H7 (cell line): ENCODE data around the gene KRTAP15-1. TPM values are rescaled to one million over a fixed set of nuclear protein-coding genes. Genes with fewer than 3 reads are reported as not detected.

Experiments used
- DNase-seq: peaks from one replicate; pipeline ENCODE4 v3.0.0; 2012
- H3K27me3 ChIP-seq: 2 replicates; pipeline ENCODE4 v1.6.0; 2011; ENCODE audit warnings: mild to moderate bottlenecking, low read length; ENCODE audit not compliant: control insufficient read depth, insufficient read depth
- H3K36me3 ChIP-seq: replicated peaks from 2 replicates; pipeline ENCODE4 v1.5.1; 2011; ENCODE audit warnings: low read length; ENCODE audit not compliant: control insufficient read depth, insufficient read depth
- H3K4me3 ChIP-seq: 2 replicates; pipeline ENCODE4 v1.5.1; 2011; ENCODE audit warnings: low read depth, mild to moderate bottlenecking, control low read depth, low read length, moderate library complexity; ENCODE audit not compliant: insufficient read depth
- total RNA-seq: library from RNA; depleted of rRNA; stranded (reverse); fragments of >200 nt; shearing (Covaris generic); gene quantifications from 2 replicates; pipeline ENCODE4 v1.2.3, GENCODE V29; 2014; rRNA removed

KRTAP15-1 gene
- total RNA-seq, 1 experiment from 2014 or later, result not detected

GRCh38 chr21:30463713-30464112 is 23.6 kb downstream of the KRTAP15-1 start:
- DNase-seq, result peak; percentile 23
- no peaks in the 10 kb centered on the region for H3K27me3 ChIP-seq
- H3K36me3 ChIP-seq, result no peaks in the 10 kb centered on the region
- no peak overlapping the region for H3K4me3 ChIP-seq

GRCh38 chr21:30468900-30469714 is 29.0 kb downstream of the KRTAP15-1 start:
- Histone ChIP-seq H3K4me3 (no peak overlapping the region), H3K27me3 (no peaks in the 10 kb centered on the region), H3K36me3 (no peaks in the 10 kb centered on the region)
- DNase-seq, result no peak

GRCh38 chr21:30478004-30478403 is 37.9 kb downstream of the KRTAP15-1 start:
- H3K36me3 ChIP-seq, result no peaks in the 10 kb centered on the region
- no peak overlapping the region for H3K4me3 ChIP-seq
- DNase-seq, result no peak
- H3K27me3 ChIP-seq, result no peaks in the 10 kb centered on the region

- DNase-seq, result no peak
- Histone ChIP-seq H3K27me3 (no peaks in the 10 kb centered on the region), H3K4me3 (no peak overlapping the region), H3K36me3 (no peaks in the 10 kb centered on the region)
These were observed 39.2 kb downstream of the KRTAP15-1 start for GRCh38 chr21:30479259-30479658.

- Histone ChIP-seq H3K4me3 (no peak within 1 kb of the TSS), H3K36me3 (no peaks in the 10 kb centered on the region), H3K27me3 (no peaks in the 10 kb centered on the region)
- no peak for DNase-seq
These were observed 40.1 kb downstream of the KRTAP15-1 start, which contains the start of gene KRTAP19-1 for GRCh38 chr21:30480145-30480544. Gene KRTAP19-1, minus strand, starts transcription at chr21:30480367. Its CDS starts 50 bp downstream, at chr21:30480317.

GRCh38 chr21:30482130-30482529 is 42.1 kb downstream of the KRTAP15-1 start:
- Histone ChIP-seq H3K27me3 (no peaks in the 10 kb centered on the region), H3K36me3 (no peaks in the 10 kb centered on the region), H3K4me3 (no peak overlapping the region)
- no peak for DNase-seq

GRCh38 chr21:30486180-30486579 is 46.1 kb downstream of the KRTAP15-1 start:
- Histone ChIP-seq H3K36me3 (no peaks in the 10 kb centered on the region), H3K27me3 (no peaks in the 10 kb centered on the region), H3K4me3 (no peak overlapping the region)
- no peak for DNase-seq

GRCh38 chr21:30487336-30487735 is 47.3 kb downstream of the KRTAP15-1 start, which contains the start of gene KRTAP19-2:
Gene KRTAP19-2, minus strand, starts transcription at chr21:30487436. Its CDS starts 88 bp downstream, at chr21:30487348.
- Histone ChIP-seq H3K27me3 (no peaks in the 10 kb centered on the region), H3K36me3 (no peaks in the 10 kb centered on the region), H3K4me3 (no peak within 1 kb of the TSS)
- DNase-seq, result no peak

Other genes with a start within 250 kb of the KRTAP15-1 start
- gene CLDN8, start 224.2 kb upstream of the KRTAP15-1 start, total RNA-seq, result not detected in 2 replicates
- gene KRTAP24-1, start 157.3 kb upstream of the KRTAP15-1 start, total RNA-seq, result not detected in 2 replicates
- not detected in 2 replicates for gene KRTAP25-1, start 150.8 kb upstream of the KRTAP15-1 start, total RNA-seq
- not detected in 2 replicates for gene KRTAP26-1, start 120.0 kb upstream of the KRTAP15-1 start, total RNA-seq
- gene KRTAP27-1, start 102.6 kb upstream of the KRTAP15-1 start, total RNA-seq, result not detected in 2 replicates
- not detected in 2 replicates for gene KRTAP23-1, start 91.7 kb upstream of the KRTAP15-1 start, total RNA-seq
- gene KRTAP13-2, start 68.0 kb upstream of the KRTAP15-1 start, total RNA-seq, result not detected in 2 replicates
- not detected in 2 replicates for gene KRTAP13-1, start 44.2 kb upstream of the KRTAP15-1 start, total RNA-seq
- gene KRTAP13-3, start 14.3 kb upstream of the KRTAP15-1 start, total RNA-seq, result not detected in 2 replicates
- not detected in 2 replicates for gene KRTAP13-4, start 10.1 kb upstream of the KRTAP15-1 start, total RNA-seq
- gene KRTAP19-1, start 40.1 kb downstream of the KRTAP15-1 start, total RNA-seq, result not detected in 2 replicates
- gene KRTAP19-2, start 47.2 kb downstream of the KRTAP15-1 start, total RNA-seq, result not detected in 2 replicates
- gene KRTAP19-3, start 51.7 kb downstream of the KRTAP15-1 start, total RNA-seq, result not detected in 2 replicates
- not detected in 2 replicates for gene KRTAP19-4, start 56.9 kb downstream of the KRTAP15-1 start, total RNA-seq
- not detected in 2 replicates for gene KRTAP19-5, start 61.9 kb downstream of the KRTAP15-1 start, total RNA-seq
- not detected in 2 replicates for gene KRTAP19-6, start 101.6 kb downstream of the KRTAP15-1 start, total RNA-seq
- not detected in 2 replicates for gene KRTAP19-7, start 121.0 kb downstream of the KRTAP15-1 start, total RNA-seq
- gene KRTAP22-2, start 150.1 kb downstream of the KRTAP15-1 start, total RNA-seq, result not detected in 2 replicates
- not detected in 2 replicates for gene KRTAP6-3, start 152.2 kb downstream of the KRTAP15-1 start, total RNA-seq
- not detected in 2 replicates for gene KRTAP6-2, start 158.6 kb downstream of the KRTAP15-1 start, total RNA-seq
- not detected in 2 replicates for gene KRTAP22-1, start 160.8 kb downstream of the KRTAP15-1 start, total RNA-seq
- not detected in 2 replicates for gene KRTAP6-1, start 173.7 kb downstream of the KRTAP15-1 start, total RNA-seq
- gene KRTAP20-1, start 176.2 kb downstream of the KRTAP15-1 start, total RNA-seq, result not detected in 2 replicates
- not detected in 2 replicates for gene KRTAP20-4, start 180.4 kb downstream of the KRTAP15-1 start, total RNA-seq
- not detected in 2 replicates for gene KRTAP20-2, start 194.9 kb downstream of the KRTAP15-1 start, total RNA-seq
- not detected in 2 replicates for gene KRTAP20-3, start 202.6 kb downstream of the KRTAP15-1 start, total RNA-seq